Right ventricle myocardium inferior (tissue), 1 donor: ENCODE data around the gene MYZAP. TPM values are rescaled to one million over a fixed set of nuclear protein-coding genes. Genes with fewer than 3 reads are reported as not detected.
"Not testable (repeated sequence)": the region's sequence is repeated elsewhere in the genome, so short reads cannot be mapped to it uniquely, and the experiment has no call there.

Source experiments
- ATAC-seq: fragments of 200-7000 bp; cut with Tn5 transposase; one replicate; pipeline ENCODE4 v1.9.1; 2020; ENCODE audit warnings: mild to moderate bottlenecking, moderate library complexity
- DNase-seq: peaks from one replicate; pipeline ENCODE4 v3.0.0; 2021; ENCODE audit errors: missing footprints
- intact Hi-C: fragments of 100-400 bp; cut with DNase I; formaldehyde crosslinking; loops from one replicate; pipeline ENCODE4 v1.11.0; 2022
- total RNA-seq: library from RNA; stranded (reverse); fragmentation: NEBNext Ultra II Directional; extraction: Animal tissue kit (Norgen Biotek cat#: 25700); gene quantifications from one replicate; pipeline ENCODE4 v1.2.1, GENCODE V29; 2021
- donor health status: DM: no; HTN: yes; CAD: no; lungs with severe emphysema.

Gene MYZAP
- total RNA-seq, 1 donor from 2014 or later = 869 TPM

DNA sequence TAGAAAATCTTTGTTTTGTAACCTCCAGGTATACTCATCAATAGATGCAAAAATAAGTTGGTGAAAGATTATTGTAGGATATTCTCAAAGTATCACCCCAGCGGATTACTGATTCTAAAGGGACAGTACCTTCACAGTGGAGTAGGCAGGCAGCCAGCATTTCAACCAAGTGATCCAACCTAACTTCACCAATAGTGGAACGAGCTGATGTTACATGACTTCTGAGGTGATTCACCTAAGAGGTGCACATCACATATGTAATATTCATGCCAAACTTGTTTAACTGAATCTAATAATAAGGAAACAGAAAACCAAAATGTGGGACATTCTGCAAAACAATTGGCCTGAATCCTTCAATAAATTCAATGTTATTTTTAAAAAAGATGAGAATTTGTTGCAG, 14.3 kb downstream of the MYZAP start:
- ATAC-seq (no peak), DNase-seq (no peak)
- intact Hi-C loops = no loop called here

- intact Hi-C loops = no loop called here
- DNase-seq = no peak
- no peak for ATAC-seq
These were observed 15.1 kb downstream of the MYZAP start for GRCh38 chr15:57606816-57607215.

DNA sequence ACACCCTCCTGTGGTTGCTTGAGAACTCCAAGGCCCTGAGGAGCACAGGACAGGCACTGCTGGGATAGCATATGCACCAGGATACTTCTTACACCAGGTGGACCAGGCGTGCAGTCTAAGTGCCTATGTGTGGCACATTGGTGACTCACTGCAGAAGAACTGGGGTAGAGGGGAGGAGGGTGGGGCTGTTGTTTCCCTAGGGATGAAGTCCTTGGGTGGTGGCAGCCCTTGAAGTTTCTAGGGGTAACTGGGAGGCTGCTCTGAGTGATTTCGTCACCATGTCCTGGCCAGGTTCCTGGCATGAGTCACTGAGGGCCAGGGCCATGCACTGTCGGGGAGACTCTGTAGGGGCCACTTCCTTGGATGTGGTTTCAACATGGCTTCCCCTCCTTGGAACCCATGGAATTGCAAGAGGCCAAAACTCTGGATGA, 15.9 kb downstream of the MYZAP start:
- DNase-seq = no peak
- peak; percentile 39 for ATAC-seq
- intact Hi-C loops = no loop called here

- intact Hi-C loops = loop anchor here (2.0 kb wide), 2 partner anchors 15 to 49 kb away; no protein-coding TSS in a partner anchor
- peak; percentile 77 for ATAC-seq
These were observed 18.3 kb downstream of the MYZAP start for GRCh38 chr15:57609805-57610529.

GRCh38 chr15:57611123-57611522, 19.4 kb downstream of the MYZAP start:
- ATAC-seq (no peak), DNase-seq (no peak)
- intact Hi-C loops = loop anchor here (2.0 kb wide), 2 partner anchors 16 to 50 kb away; no protein-coding TSS in a partner anchor

More at GRCh38 chr15:57609805-57610529, 18.3 kb downstream of the MYZAP start:
- peak; percentile 83 for DNase-seq

- intact Hi-C loops = loop anchor here (2.0 kb wide), 2 partner anchors 17 to 51 kb away; no protein-coding TSS in a partner anchor
- no peak for DNase-seq
- ATAC-seq = peak; percentile 60
These were observed 20.2 kb downstream of the MYZAP start for GRCh38 chr15:57611938-57612337.

GRCh38 chr15:57614241-57614640, 22.5 kb downstream of the MYZAP start:
- intact Hi-C loops = no loop called here
- no peak for ATAC-seq
- DNase-seq = no peak

DNA sequence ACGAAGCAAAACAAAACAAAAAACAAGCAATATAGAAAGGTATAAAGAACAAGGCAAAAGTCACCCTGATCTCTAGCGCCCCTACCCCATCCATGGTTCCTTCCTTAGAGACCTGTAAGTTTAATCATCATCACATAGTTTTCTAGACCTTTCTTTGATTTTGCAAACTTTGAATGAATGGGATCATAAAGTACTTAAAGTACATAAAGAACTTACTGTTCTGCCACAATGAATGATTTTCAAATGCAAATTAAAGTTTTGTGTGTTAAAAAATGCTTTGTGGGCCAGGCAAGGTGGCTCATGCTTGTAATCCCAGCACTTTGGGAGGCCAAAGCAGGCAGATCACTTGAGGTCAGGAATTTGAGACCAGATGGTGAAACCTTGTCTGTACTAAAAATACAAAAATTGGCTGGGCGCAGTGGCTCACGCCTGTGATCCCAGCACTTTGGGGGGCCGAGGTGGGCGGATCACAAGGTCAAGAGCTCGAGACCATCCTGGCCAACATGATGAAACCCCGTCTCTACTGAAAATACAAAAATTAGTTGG, 24.3 kb downstream of the MYZAP start:
- intact Hi-C loops, DNase-seq, ATAC-seq: not testable (repeated sequence)

GRCh38 chr15:57618325-57618724, 26.6 kb downstream of the MYZAP start:
- ATAC-seq (no peak), DNase-seq (no peak)
- intact Hi-C loops = no loop called here

- DNase-seq (no peak), ATAC-seq (peak; percentile 68)
- intact Hi-C loops = no loop called here
These were observed 28.0 kb downstream of the MYZAP start for GRCh38 chr15:57619746-57620145.

DNA sequence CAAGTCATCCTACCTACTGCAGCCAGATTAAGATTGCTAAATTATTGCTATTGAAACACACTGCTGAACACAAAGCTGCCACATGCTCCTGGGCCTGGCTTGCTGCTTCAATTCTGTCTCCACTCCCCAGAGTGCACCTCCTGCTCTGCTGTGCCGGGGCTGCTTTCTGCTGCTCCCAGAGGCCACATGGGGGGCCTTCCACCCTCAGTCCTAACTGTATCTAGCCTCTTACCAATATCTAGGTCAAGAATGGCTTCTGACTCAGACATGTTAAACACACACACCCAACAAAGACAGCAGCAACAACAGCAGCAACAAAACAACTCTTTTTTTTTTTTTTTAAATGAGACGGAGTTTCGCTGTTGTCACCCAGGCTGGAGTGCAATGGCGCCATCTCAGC, 33.0 kb downstream of the MYZAP start:
- no peak for DNase-seq
- intact Hi-C loops = no loop called here
- ATAC-seq = peak; percentile 48

- intact Hi-C loops = no loop called here
- DNase-seq (no peak), ATAC-seq (no peak)
These were observed 34.2 kb downstream of the MYZAP start for GRCh38 chr15:57625703-57626448.

DNA sequence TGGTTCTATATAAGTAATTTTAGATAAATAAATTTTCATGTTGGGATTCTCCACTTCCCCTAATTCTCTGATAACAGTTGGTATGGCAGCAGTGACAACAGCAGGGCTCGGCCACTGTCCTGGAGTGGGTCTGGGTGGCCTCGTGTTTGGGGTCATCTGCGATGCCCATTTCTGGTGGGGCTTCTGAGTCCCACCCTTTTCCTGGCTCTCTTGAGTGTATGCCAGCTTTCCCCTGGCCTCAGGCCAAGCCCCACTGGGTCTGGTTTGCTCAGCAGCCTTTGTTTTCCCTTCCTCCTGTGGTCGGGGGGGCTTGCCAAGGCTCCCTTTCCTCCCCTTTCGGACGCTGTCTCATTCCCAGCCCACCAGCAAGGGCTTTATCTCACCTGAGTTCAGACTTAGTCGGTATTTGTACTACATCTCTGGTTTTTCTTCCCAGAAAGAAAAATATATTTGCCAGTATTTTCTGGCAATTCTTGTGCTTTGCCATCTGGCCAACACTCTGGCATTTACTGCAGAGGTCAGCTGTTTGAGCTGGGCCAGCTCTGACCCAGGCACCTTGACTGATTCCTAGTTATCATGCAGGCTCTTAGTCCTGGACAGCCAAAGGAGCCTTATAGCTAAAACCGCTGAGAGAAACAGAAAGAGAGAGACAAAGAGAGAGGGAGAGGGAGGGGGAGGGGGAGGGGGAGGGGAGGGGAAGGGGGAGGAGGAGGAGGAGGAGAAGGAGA, 35.2 kb downstream of the MYZAP start:
- ATAC-seq = no peak

GRCh38 chr15:57631386-57632110, 39.8 kb downstream of the MYZAP start:
- no peak for DNase-seq
- no peak for ATAC-seq
- intact Hi-C loops = no loop called here

More for the DNA sequence above, 35.2 kb downstream of the MYZAP start:
- DNase-seq = no peak
- intact Hi-C loops = no loop called here

GRCh38 chr15:57634290-57634689, 42.6 kb downstream of the MYZAP start:
- ATAC-seq = peak; percentile 74
- intact Hi-C loops = loop anchor here (2.0 kb wide), 1 partner anchor 35 kb away; no protein-coding TSS in a partner anchor
- no peak for DNase-seq

DNA sequence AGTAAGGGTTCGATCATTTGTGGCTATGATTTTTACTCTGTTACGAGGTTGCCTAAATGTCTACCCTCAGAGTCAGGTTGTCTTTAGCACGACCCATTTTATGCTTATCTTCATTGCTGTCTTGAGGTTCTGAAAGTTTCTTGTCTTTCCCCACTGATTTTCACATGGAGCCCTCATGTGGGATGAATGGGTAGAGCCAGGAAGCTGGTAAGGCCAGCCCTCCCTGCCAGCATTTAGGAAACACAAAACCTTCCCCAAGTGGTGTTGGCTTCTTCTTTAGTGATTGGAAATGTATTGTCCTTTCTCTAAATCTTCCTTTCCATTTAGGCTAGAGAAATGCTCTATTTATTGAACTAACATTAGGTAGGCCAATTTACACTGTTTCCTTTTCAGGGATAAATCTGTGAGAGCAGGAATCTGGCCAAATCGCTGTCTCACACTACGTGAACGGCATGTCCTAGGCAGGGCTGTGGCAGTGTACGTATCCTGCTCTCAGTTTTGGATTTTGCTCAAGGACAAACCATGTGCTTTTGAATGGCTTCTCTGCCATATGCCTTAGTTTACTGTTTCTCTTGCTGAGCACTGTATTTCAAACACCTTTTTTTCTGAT, 43.7 kb downstream of the MYZAP start:
- ATAC-seq (peak; percentile 85), DNase-seq (no peak)
- intact Hi-C loops = loop anchor here (2.0 to 5.0 kb wide), 2 partner anchors 37 to 73 kb away; no protein-coding TSS in a partner anchor

GRCh38 chr15:57637846-57638245, 46.1 kb downstream of the MYZAP start:
- no peak for ATAC-seq
- intact Hi-C loops = loop anchor here (5.0 kb wide), 1 partner anchor 76 kb away; no protein-coding TSS in a partner anchor
- no peak for DNase-seq

- intact Hi-C loops = loop anchor here (5.0 kb wide), 1 partner anchor 77 kb away; no protein-coding TSS in a partner anchor
- ATAC-seq = no peak
- no peak for DNase-seq
These were observed 47.6 kb downstream of the MYZAP start for GRCh38 chr15:57639306-57639705.
